Neural cell (in vitro differentiated cells): ENCODE measurements around the gene ZC3H12D.

Experiments used
- CTCF ChIP-seq: fragments of 450-650 bp; IDR thresholded peaks from 2 replicates; pipeline ENCODE4 v1.5.1; 2014; ENCODE audit warnings: antibody characterized with exemption, mild to moderate bottlenecking, moderate library complexity; ENCODE audit not compliant: poor library complexity, severe bottlenecking
- TAF1 ChIP-seq: IDR thresholded peaks from 2 replicates; pipeline ENCODE4 v1.6.1; 2012; ENCODE audit warnings: low read depth

GRCh38 chr6:149454346-149454848, 30.4 kb downstream of the ZC3H12D start:
- TF ChIP-seq CTCF = no peak
- TF ChIP-seq TAF1 = no peak
